Urinary bladder (tissue), 4 donors: ENCODE results near the gene WRAP73. TPM values are rescaled to one million over a fixed set of nuclear protein-coding genes. Genes with fewer than 3 reads are reported as not detected.
A peak's percentile ranks its signal among the peaks of the same experiment; 100 is the strongest.

Experiments
- DNase-seq: peaks from one replicate; pipeline ENCODE4 v3.0.0-alpha.2; 2015; ENCODE audit errors: extremely low spot score
- H3K27ac ChIP-seq: one replicate; pipeline ENCODE4 v1.5.1; 2013; ENCODE audit warnings: low read depth, mild to moderate bottlenecking, moderate library complexity
- H3K36me3 ChIP-seq: one replicate; pipeline ENCODE4 v1.6.1; 2013; ENCODE audit warnings: mild to moderate bottlenecking, moderate library complexity; ENCODE audit not compliant: insufficient read depth
- H3K4me1 ChIP-seq: one replicate; pipeline ENCODE4 v1.6.1; 2013; ENCODE audit warnings: mild to moderate bottlenecking, moderate library complexity; ENCODE audit not compliant: insufficient read depth
- H3K4me3 ChIP-seq: one replicate; pipeline ENCODE4 v1.5.1; 2013; ENCODE audit warnings: low read depth, low read length
- WGBS: extraction: QIAGEN DNeasy Blood & Tissue Kit; methylation state at CpG from one replicate; pipeline ENCODE4 v1.1.7; 2013; 5-methylcytosine and 5-hydroxymethylcytosine counted together
- polyA plus RNA-seq: library from polyadenylated mRNA; stranded (reverse); fragments of 200-250 nt; gene quantifications from one replicate; pipeline ENCODE4 v1.2.3, GENCODE V29; 2013
- total RNA-seq: library from RNA; depleted of rRNA; stranded (reverse); fragments of >200 nt; gene quantifications from one replicate; pipeline ENCODE4 v1.2.3, GENCODE V29; 2014
- donor health status: healthy with polysubstance abuse.
- donor health status: healthy.

WRAP73 gene
- total RNA-seq (8.1 TPM), polyA plus RNA-seq (21.2 TPM)

- Histone ChIP-seq H3K27ac (no peak within 1 kb of the TSS), H3K4me1 (no peaks in the 10 kb centered on the region), H3K4me3 (peak within 1 kb of the TSS; percentile 81), H3K36me3 (no peaks in the 10 kb centered on the region)
- WGBS, result 3% methylated on average over 60 of the region's 60 CpGs
- peak; percentile 77 for DNase-seq
Measured at GRCh38 chr1:3649342-3650247, at the start of gene WRAP73. TSS of gene WRAP73 (minus strand) at chr1:3650103. CDS start at chr1:3649999, 104 bp downstream.

DNA sequence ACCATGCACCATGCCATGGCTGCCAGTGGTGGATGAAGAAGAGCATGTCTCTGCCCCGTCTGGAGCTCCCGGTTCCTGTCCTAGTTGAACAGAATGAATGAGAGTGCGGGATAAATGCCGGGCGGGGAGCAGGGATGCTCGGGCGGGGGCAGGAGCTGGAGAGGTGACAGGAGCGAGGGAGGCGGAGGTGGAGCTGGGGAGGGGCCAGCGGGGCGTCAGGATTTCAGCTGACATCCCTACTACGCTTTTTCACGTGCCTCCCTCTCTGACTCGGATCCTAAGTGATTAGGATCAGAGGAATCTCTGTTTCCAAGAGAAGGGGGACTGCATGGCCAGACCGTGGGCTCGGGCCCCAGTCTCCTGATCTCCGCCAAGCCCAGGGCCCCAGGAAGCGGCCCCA lies 49.7 kb upstream of the WRAP73 start:
- Histone ChIP-seq H3K4me1 (no peaks in the 10 kb centered on the region), H3K4me3 (no peak overlapping the region), H3K27ac (no peak overlapping the region), H3K36me3 (no peaks in the 10 kb centered on the region)
- DNase-seq, result no peak
- 28% methylated on average over 18 of the region's 18 CpGs for WGBS

DNA sequence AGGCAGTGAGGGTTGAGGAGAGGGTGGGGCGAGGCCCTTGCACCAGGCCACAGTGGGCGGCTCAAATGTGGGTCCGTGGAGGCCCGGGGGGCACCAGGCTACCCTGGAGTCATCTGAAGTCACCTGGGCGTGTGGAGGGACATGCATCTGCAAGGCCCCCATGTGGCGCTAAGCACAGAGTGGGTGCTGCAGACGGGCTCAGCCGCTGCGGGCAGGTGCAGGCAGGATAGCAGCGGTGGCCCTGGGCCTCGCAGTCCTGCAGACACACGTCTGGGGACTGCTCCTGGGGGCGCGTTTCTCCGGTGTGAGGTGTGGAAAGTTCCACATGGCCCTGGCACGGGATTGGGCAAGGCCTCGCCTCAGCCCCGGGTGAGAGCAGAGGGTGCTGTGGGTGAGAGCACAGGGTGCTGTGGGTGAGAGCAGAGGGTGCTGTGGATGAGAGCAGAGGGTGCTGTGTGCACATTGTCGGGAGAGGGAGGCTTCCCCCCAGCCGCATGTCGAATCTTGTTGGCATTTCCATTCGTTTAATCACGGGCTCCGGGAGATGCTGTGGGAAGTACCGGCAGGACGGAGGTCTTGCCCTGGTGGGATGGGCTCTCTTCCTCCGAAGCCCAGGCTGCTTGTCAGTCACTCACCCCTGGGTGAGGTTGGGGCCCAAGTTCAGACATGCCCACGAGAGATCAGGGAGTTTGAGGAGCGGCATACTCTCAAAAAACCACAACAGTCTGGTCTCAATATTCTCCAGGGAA lies 48.9 kb upstream of the WRAP73 start:
- Histone ChIP-seq H3K4me1 (no peaks in the 10 kb centered on the region), H3K36me3 (no peaks in the 10 kb centered on the region), H3K4me3 (no peak overlapping the region), H3K27ac (no peak overlapping the region)
- no peak for DNase-seq
- WGBS, result 79% methylated on average over 29 of the region's 29 CpGs

DNA sequence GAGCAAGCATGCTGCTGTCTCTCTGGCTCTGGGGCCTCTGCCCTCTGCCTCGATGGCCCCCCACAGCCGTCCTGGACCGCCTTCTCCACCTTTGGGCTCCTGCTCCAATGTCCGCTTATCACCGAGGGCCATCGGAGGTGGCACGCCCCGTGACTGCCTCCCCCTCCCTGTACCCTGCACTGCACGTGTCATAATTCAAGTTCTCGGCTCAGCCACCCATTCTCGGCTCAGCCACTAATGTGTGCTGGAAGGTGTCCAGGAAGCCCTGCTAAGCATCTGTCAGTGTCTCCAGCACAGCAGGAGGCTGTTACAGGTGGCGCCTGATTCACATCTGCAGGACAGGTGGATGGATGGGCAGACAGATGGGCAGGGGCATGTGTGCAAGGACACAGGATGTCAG lies 47.9 kb upstream of the WRAP73 start:
- Histone ChIP-seq H3K36me3 (no peaks in the 10 kb centered on the region), H3K4me1 (no peaks in the 10 kb centered on the region), H3K4me3 (no peak overlapping the region), H3K27ac (no peak overlapping the region)
- 69% methylated on average over 12 of the region's 12 CpGs for WGBS
- DNase-seq, result no peak

- Histone ChIP-seq H3K4me3 (no peak overlapping the region), H3K36me3 (no peaks in the 10 kb centered on the region), H3K27ac (no peak overlapping the region), H3K4me1 (no peaks in the 10 kb centered on the region)
- no peak for DNase-seq
- 91% methylated on average over 22 of the region's 22 CpGs for WGBS
Measured at GRCh38 chr1:3697104-3697503, 47.2 kb upstream of the WRAP73 start.

DNA sequence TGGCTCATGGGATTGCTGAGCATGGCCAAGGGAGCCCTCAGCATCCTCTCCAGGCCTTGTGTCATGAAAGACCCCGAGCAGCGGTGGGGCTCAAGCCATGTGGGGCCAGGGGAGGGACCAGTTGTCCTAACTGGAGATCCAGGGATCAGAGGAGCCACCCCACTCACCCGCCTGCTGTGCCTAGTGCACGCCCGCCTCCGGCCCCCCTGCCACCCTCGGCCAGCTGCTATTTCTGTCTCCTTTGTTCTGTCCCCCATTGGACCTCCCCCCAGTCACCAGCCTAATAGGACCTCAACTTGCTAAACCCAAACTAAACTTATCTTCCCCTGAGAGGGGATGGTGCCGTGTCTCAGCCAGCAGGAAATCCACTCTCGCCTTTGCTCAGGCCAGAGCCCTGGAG lies 46.8 kb upstream of the WRAP73 start:
- Histone ChIP-seq H3K27ac (no peak overlapping the region), H3K36me3 (no peaks in the 10 kb centered on the region), H3K4me1 (no peaks in the 10 kb centered on the region), H3K4me3 (no peak overlapping the region)
- 86% methylated on average over 9 of the region's 9 CpGs for WGBS
- no peak for DNase-seq

DNA sequence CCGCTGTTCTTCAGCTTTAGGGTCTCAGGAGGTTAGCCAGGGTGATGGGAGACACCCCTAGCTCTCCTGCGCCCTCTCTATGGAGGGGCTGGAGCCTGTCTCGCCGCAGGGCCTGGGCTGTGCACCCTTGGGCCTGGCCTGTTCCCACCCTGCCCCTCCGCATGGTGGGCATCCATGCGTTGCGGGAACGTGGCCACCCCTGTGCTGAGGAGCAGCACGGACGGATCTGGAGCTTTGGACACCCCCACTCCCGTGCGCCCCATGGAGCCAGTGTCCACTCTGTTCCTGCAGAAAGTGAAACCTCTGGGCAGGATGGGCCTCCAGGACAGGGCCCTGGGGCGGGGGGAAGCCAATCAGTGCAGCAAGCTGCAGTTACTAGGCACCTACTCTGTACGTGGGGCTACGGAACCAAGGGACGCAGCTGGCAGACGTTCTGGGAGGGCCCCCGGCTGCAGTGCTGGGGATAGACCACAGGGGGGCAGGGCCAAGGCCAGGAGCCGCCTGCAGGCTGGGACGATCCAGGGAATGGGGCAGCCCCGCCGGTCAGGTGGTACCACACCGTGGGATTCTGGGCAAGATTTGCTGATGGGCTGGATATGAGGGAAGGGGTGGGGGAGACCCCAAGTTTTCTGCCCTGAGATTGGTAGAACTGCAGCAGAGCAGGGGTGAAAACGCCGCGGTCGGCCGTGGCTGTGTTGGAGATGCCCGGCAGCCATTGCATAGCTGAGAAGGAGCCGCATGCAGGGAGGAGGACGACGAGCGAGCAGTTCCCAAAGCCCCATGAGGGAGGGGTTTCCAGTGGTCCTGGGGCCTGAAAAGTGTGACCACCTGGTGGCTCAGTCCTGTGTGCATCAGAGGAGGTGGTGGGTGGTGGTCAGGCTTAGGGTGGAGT lies 45.7 kb upstream of the WRAP73 start:
- no peak for DNase-seq
- WGBS, result 37% methylated on average over 33 of the region's 33 CpGs
- Histone ChIP-seq H3K27ac (no peak overlapping the region), H3K4me1 (no peaks in the 10 kb centered on the region), H3K36me3 (no peaks in the 10 kb centered on the region), H3K4me3 (no peak overlapping the region)

GRCh38 chr1:3693321-3693720 lies 43.4 kb upstream of the WRAP73 start:
- 81% methylated on average over 11 of the region's 11 CpGs for WGBS
- no peak overlapping the region for H3K27ac ChIP-seq
- no peaks in the 10 kb centered on the region for H3K36me3 ChIP-seq
- no peak for DNase-seq
- H3K4me3 ChIP-seq, result no peak overlapping the region
- H3K4me1 ChIP-seq, result no peaks in the 10 kb centered on the region

- 74% methylated on average over 13 of the region's 13 CpGs for WGBS
- no peak overlapping the region for H3K27ac ChIP-seq
- no peak for DNase-seq
- H3K4me3 ChIP-seq, result no peak overlapping the region
- H3K4me1 ChIP-seq, result no peaks in the 10 kb centered on the region
- H3K36me3 ChIP-seq, result no peaks in the 10 kb centered on the region
Measured at GRCh38 chr1:3692598-3692997, 42.7 kb upstream of the WRAP73 start.

DNA sequence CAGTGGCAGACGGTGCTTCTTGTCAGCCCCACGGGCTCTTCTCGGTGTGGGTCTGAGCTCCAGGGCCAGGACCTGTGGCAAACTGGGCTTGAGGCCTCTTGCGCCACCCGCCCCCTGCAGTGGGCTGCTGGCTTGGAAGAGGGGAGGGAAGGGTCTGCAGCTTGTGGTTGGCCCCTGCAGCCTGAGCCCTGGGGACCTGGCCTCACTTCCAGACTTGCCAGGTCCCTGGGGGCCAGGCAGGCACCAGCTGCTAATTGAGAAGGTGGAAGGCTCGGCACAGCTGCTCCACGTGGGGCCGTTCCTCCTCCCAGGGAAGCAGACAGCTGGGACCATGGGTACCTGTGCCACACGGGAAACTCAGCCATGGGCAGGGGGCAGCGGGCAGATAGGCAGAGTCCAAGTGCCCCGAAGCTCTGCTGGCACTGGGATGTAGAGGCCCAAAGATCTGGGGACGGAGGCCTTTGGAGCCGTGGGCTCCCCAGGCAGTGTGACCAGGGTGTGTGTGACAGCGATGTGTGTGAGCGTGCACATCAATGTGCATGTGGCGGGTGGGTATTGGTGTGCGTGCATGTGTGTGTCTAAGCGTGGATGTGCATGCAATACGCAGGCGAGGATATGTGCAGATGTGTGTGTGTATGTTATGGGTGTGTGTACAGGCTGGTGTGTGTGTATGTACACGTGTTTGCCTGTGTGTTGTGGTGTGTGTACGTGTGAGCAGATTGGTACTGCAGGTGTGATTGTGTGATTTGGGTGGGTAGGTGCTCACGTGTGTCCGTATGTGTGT lies 41.7 kb upstream of the WRAP73 start:
- Histone ChIP-seq H3K36me3 (no peaks in the 10 kb centered on the region), H3K4me1 (no peaks in the 10 kb centered on the region), H3K27ac (no peak overlapping the region), H3K4me3 (no peak overlapping the region)
- no peak for DNase-seq
- WGBS, result 82% methylated on average over 24 of the region's 24 CpGs

GRCh38 chr1:3690282-3691065 lies 40.6 kb upstream of the WRAP73 start:
- Histone ChIP-seq H3K27ac (no peak overlapping the region), H3K4me3 (no peak overlapping the region), H3K4me1 (no peaks in the 10 kb centered on the region), H3K36me3 (no peaks in the 10 kb centered on the region)
- DNase-seq, result no peak
- 92% methylated on average over 50 of the region's 50 CpGs for whole genome bisulfite sequencing

DNA sequence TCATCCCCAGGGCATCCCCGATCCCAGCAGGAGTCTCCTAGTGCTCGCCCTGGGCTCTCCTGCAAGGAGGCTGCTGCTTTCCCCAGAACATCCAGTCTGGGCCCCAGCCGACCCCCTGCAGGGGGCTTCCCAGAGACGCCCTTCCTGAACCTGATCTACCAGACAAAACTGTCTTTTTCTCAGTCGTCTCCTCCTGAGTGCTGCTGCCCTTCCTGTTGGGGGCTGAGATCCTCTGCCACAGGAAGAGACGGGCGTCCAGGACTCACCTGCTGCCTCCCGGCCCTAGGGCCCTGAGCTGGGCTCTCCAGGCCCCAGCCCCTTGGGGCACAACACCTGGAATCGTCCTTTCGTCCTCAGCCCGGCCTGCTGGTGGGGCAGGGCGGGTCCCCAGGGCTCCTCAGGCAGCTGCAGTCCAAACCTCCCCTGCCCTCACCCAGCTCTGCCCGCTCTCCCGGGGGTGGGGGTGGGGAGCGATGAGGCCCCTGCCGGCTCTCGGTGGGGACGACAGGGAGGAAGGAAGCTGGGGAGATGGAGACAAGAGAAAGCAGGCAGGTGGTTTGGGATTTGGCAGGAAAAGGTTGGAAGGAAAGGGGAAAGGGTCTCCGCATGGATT lies 39.3 kb upstream of the WRAP73 start:
- Histone ChIP-seq H3K4me1 (no peaks in the 10 kb centered on the region), H3K4me3 (no peak overlapping the region), H3K36me3 (no peaks in the 10 kb centered on the region), H3K27ac (no peak overlapping the region)
- WGBS, result 52% methylated on average over 19 of the region's 19 CpGs
- DNase-seq, result no peak
